OCI-LY3 (cell line): Measurements from ENCODE around the gene TNS4.

Source experiments
- H2AFZ ChIP-seq: fragments of 200-600, 300-600 bp; shearing (Covaris generic); 2 replicates; pipeline ENCODE4 v1.6.0; 2014; ENCODE audit warnings: antibody characterized with exemption, low read depth, low read length
- H3K27ac ChIP-seq: fragments of 200-600, 300-600 bp; sonication (generic); 2 replicates; pipeline ENCODE4 v1.5.1; 2014; ENCODE audit warnings: mild to moderate bottlenecking, low read length, moderate library complexity, mixed read lengths
- H3K27me3 ChIP-seq: fragments of 200-600, 300-600 bp; sonication (generic); 2 replicates; pipeline ENCODE4 v1.6.1; 2014; ENCODE audit warnings: low read depth, low read length, mixed read lengths
- H3K36me3 ChIP-seq: fragments of 200-600, 300-600 bp; sonication (generic); replicated peaks from 2 replicates; pipeline ENCODE3; 2014; ENCODE audit warnings: low read depth, low read length, mixed read lengths
- H3K4me1 ChIP-seq: fragments of 300-600, 200-600 bp; sonication (generic); 2 replicates; pipeline ENCODE4 v1.6.1; 2014; ENCODE audit warnings: low read length, mixed read lengths
- H3K4me2 ChIP-seq: fragments of 200-600, 300-600 bp; sonication (generic); 2 replicates; pipeline ENCODE4 v1.6.1; 2014; ENCODE audit warnings: low read length, mixed read lengths
- H3K4me3 ChIP-seq: fragments of 300-600, 200-600 bp; sonication (generic); 2 replicates; pipeline ENCODE4 v1.5.1; 2014; ENCODE audit warnings: antibody characterized with exemption, mild to moderate bottlenecking, low read length, moderate library complexity
- H3K79me2 ChIP-seq: fragments of 300-600, 200-600 bp; shearing (Covaris generic); 2 replicates; pipeline ENCODE4 v1.6.1; 2014; ENCODE audit warnings: mild to moderate bottlenecking, low read length, mixed read lengths
- H3K9ac ChIP-seq: fragments of 300-600, 200-600 bp; shearing (Covaris generic); 2 replicates; pipeline ENCODE4 v1.6.0; 2014; ENCODE audit warnings: mild to moderate bottlenecking, low read length, moderate library complexity
- H3K9me3 ChIP-seq: fragments of 200-600, 300-600 bp; shearing (Covaris generic); 2 replicates; pipeline ENCODE4 v1.6.1; 2014; ENCODE audit warnings: low read length, mixed read lengths; ENCODE audit not compliant: insufficient read depth
- H4K20me1 ChIP-seq: fragments of 200-600, 300-600 bp; sonication (generic); 2 replicates; pipeline ENCODE4 v1.6.1; 2016; ENCODE audit warnings: low read length, mixed read lengths; ENCODE audit not compliant: insufficient read depth
- CTCF ChIP-seq: fragments of 200-600, 300-600 bp; sonication (generic); IDR thresholded peaks from 2 replicates; pipeline ENCODE4 v1.5.1; 2014; ENCODE audit warnings: antibody characterized with exemption, low read length, low read depth
- EZH2phosphoT487 ChIP-seq: fragments of 200-600 bp; shearing (Covaris generic); IDR thresholded peaks from 2 replicates; pipeline ENCODE4 v1.6.1; 2018; ENCODE audit warnings: antibody characterized with exemption, mixed run types, low read depth

The TNS4 gene

GRCh38 chr17:40462343-40463121 lies 38.9 kb downstream of the TNS4 start:
- no peak overlapping the region for H3K4me2 ChIP-seq
- H4K20me1 ChIP-seq: no peaks in the 10 kb centered on the region
- no peaks in the 10 kb centered on the region for H3K9me3 ChIP-seq
- H3K4me1 ChIP-seq: no peaks in the 10 kb centered on the region
- no peak overlapping the region for H3K27ac ChIP-seq
- no peak overlapping the region for H3K9ac ChIP-seq
- TF ChIP-seq CTCF: no peak
- no peak for TF ChIP-seq EZH2phosphoT487
- peaks cover 1% of the 10 kb centered on the region for H3K36me3 ChIP-seq
- H3K4me3 ChIP-seq: no peak overlapping the region
- H2AFZ ChIP-seq: no peak overlapping the region
- no peaks in the 10 kb centered on the region for H3K27me3 ChIP-seq
- no peaks in the 10 kb centered on the region for H3K79me2 ChIP-seq

GRCh38 chr17:40461732-40462342 lies 39.6 kb downstream of the TNS4 start:
- H3K79me2 ChIP-seq: no peaks in the 10 kb centered on the region
- no peak overlapping the region for H3K4me3 ChIP-seq
- no peaks in the 10 kb centered on the region for H4K20me1 ChIP-seq
- no peaks in the 10 kb centered on the region for H3K9me3 ChIP-seq
- H3K9ac ChIP-seq: no peak overlapping the region
- TF ChIP-seq EZH2phosphoT487 (no peak), CTCF (no peak)
- H2AFZ ChIP-seq: no peak overlapping the region
- H3K27me3 ChIP-seq: no peaks in the 10 kb centered on the region
- no peak overlapping the region for H3K4me2 ChIP-seq
- H3K36me3 ChIP-seq: peaks cover 8% of the 10 kb centered on the region
- H3K27ac ChIP-seq: no peak overlapping the region
- no peaks in the 10 kb centered on the region for H3K4me1 ChIP-seq

DNA sequence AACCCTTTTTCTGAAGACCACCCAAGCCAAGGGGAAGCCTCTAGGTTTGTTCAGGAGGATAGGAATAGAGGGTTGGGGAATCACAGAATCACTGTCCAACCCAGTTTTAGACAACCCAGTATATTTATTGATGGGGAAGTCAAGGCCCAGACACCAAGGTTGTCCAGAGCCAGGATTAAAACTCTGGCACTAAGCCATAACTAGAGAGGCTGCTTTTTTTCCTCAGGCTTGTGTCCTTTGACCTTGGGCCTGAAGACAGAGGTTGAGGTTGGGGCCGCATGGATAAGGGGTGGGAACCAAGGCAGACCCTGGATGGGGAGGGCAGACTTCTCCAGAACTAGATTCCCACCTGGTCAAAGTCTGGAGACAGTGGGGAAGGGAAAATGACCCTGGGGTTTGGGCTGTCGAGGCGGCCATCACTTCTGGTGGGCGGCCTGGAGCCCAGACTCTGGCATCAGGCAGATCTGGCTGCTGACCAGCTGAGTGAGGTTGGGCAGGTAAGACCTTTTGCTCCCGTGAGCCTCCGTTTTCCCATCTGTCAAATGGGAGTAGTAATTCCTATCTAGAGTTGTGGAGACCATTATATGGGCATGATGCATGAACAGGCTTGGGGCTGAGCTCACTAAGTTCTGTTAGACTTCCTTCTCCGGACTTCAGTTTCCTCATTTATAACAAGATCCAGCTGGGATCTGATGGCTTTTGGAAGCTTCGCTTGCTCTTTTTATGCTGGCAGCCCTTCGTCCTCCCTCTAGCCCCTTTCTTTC lies 40.3 kb downstream of the TNS4 start:
- Histone ChIP-seq H3K9me3 (no peaks in the 10 kb centered on the region), H3K36me3 (peaks cover 14% of the 10 kb centered on the region), H4K20me1 (no peaks in the 10 kb centered on the region), H3K4me3 (no peak overlapping the region), H3K9ac (no peak overlapping the region), H3K4me2 (no peak overlapping the region), H3K27ac (no peak overlapping the region), H3K4me1 (no peaks in the 10 kb centered on the region), H3K27me3 (no peaks in the 10 kb centered on the region), H2AFZ (no peak overlapping the region), H3K79me2 (no peaks in the 10 kb centered on the region)
- no peak for TF ChIP-seq EZH2phosphoT487
- no peak for TF ChIP-seq CTCF

DNA sequence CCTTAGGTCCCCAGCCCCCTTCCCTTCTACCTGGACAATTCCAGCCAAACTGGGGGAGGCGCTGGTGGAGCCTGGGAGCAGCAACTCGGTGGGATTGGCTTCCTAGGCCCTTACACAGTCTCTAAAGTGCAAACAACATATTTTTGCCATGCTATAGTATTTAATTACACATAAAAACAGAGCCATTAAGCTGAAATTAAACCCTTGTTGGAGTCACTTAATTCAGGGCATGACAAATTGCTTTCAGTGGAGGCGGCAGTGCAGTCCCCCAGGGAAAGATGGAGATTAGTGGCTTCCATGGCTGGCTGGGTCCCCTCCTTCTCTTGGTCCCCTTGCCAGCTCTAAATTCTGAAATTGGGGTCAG lies 40.8 kb downstream of the TNS4 start:
- no peaks in the 10 kb centered on the region for H3K27me3 ChIP-seq
- H3K4me1 ChIP-seq: no peaks in the 10 kb centered on the region
- no peak overlapping the region for H3K4me3 ChIP-seq
- H4K20me1 ChIP-seq: no peaks in the 10 kb centered on the region
- no peak overlapping the region for H3K27ac ChIP-seq
- no peaks in the 10 kb centered on the region for H3K79me2 ChIP-seq
- H3K9me3 ChIP-seq: no peaks in the 10 kb centered on the region
- no peak overlapping the region for H3K4me2 ChIP-seq
- H3K36me3 ChIP-seq: peaks cover 20% of the 10 kb centered on the region
- no peak overlapping the region for H3K9ac ChIP-seq
- H2AFZ ChIP-seq: no peak overlapping the region
- TF ChIP-seq CTCF (no peak), EZH2phosphoT487 (no peak)
